WERI-Rb-1 (cell line): ENCODE data around the gene ANXA5.

ENCODE experiments used
- DNase-seq: peaks from one replicate; pipeline ENCODE4 v3.0.0-alpha.2; 2020
- H3K27ac ChIP-seq: fragments of 250-450 bp; sonication (Bioruptor Pico); 2 replicates; pipeline ENCODE4 v1.5.1; 2020; ENCODE audit warnings: mild to moderate bottlenecking, moderate library complexity
- H3K27me3 ChIP-seq: fragments of 250-450 bp; sonication (Bioruptor Pico); 2 replicates; pipeline ENCODE4 v1.5.1; 2021; ENCODE audit warnings: mild to moderate bottlenecking, low read depth, moderate library complexity; ENCODE audit not compliant: insufficient read depth, severe bottlenecking
- H3K36me3 ChIP-seq: fragments of 250-450 bp; sonication (Bioruptor Pico); 2 replicates; pipeline ENCODE4 v1.5.1; 2020; ENCODE audit warnings: mild to moderate bottlenecking, moderate library complexity
- H3K4me3 ChIP-seq: 2 replicates; pipeline ENCODE4 v1.5.1; 2011; ENCODE audit warnings: low read depth, mild to moderate bottlenecking, control low read depth, low read length
- H3K9me3 ChIP-seq: fragments of 250-450 bp; sonication (Bioruptor Pico); 2 replicates; pipeline ENCODE4 v1.5.1; 2021; ENCODE audit warnings: mild to moderate bottlenecking, moderate library complexity; ENCODE audit not compliant: severe bottlenecking
- CTCF ChIP-seq: IDR thresholded peaks from 2 replicates; pipeline ENCODE4 v1.5.1; 2011; ENCODE audit warnings: low read depth, mild to moderate bottlenecking, control low read depth, inconsistent platforms, low read length

ANXA5 gene

DNA sequence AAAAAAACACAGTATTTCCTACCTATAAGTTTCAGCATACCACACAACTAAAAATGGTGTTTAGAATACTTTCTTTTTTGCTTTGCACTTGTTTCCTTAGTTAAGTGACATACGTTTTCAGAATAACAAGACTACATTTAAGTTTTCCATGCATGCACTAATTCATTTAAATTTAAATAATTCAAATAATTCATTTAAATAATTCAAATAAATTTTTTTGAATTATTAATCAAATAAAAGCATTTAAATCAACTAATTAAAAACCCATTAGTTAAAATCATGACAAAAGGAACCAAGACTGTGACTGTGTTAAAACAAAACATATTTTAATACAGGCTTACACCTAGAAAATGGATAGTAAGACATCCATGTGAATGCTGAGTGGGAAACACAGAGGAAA is 12.8 kb downstream of the ANXA5 start:
- DNase-seq = no peak
- TF ChIP-seq CTCF = no peak
- Histone ChIP-seq H3K4me3 (no peak overlapping the region), H3K36me3 (peaks cover 51% of the 10 kb centered on the region), H3K27me3 (no peaks in the 10 kb centered on the region), H3K9me3 (no peaks in the 10 kb centered on the region), H3K27ac (no peak overlapping the region)

- TF ChIP-seq CTCF = no peak
- H3K36me3 ChIP-seq = peaks cover 50% of the 10 kb centered on the region
Observed at GRCh38 chr4:121680571-121680970, 16.2 kb downstream of the ANXA5 start.

DNA sequence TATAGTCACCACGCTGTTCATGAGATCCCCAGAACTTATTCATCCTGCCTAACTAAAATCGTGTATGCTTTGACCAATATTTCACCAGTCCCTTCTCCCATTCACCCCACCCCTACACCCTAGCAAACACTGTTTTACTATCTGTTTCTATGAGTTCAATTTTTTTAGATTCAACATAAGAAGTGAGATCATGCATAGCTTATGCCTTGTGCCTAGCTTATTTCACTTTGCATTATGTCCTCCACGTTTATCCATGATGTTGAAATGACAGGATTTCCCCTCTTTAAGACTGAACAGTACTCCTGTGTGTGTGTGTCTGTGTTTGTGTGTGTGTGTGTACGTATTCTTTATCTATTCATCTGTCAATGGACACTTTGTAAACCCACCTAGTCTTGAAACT is 16.8 kb downstream of the ANXA5 start:
- no peak for TF ChIP-seq CTCF
- no peak for DNase-seq
- Histone ChIP-seq H3K36me3 (peaks cover 44% of the 10 kb centered on the region), H3K27ac (no peak overlapping the region), H3K9me3 (no peaks in the 10 kb centered on the region), H3K27me3 (no peaks in the 10 kb centered on the region), H3K4me3 (no peak overlapping the region)

More at GRCh38 chr4:121680571-121680970, 16.2 kb downstream of the ANXA5 start:
- Histone ChIP-seq H3K27ac (no peak overlapping the region), H3K27me3 (no peaks in the 10 kb centered on the region), H3K4me3 (no peak overlapping the region), H3K9me3 (no peaks in the 10 kb centered on the region)
- DNase-seq = no peak

DNA sequence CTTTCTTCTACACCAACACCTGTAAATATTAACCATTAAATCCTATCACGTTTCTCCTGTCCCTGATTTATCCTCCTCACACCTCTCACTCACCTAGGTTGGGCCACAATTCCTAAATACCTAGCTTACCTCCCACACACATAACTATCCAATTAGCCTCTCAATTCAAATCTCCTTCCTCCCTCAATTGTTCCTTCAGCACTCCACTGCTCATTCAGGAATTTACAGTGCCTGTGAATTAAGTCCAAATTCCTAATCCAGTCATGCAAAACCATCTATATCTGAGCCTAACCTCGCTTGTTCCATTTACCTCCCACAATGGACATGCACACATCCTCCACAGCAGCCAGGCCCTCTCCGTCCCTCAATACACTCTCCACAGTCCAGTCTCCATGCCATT is 17.5 kb downstream of the ANXA5 start:
- H3K9me3 ChIP-seq = no peaks in the 10 kb centered on the region
- no peaks in the 10 kb centered on the region for H3K27me3 ChIP-seq
- peaks cover 40% of the 10 kb centered on the region for H3K36me3 ChIP-seq
- no peak for TF ChIP-seq CTCF
- no peak for DNase-seq
- no peak overlapping the region for H3K4me3 ChIP-seq
- H3K27ac ChIP-seq = no peak overlapping the region

DNA sequence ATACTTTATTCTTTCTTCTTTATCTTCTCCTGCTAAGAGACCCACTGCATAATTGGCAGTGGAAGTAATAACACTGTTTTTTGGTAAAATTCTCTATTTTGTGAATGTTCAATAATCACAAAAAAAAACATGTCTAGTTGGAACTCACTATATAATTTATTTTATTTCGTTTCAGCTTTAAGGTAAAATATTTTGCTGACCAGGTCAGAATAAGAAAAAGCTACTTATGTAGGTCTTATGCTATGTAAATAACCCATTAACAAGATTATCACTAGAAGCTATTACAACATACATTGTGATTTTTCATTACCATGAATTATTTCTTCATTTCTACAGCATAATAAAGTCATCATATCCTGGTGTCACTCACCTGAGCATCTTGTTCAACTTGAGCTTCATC is 19.3 kb downstream of the ANXA5 start:
- Histone ChIP-seq H3K27me3 (no peaks in the 10 kb centered on the region), H3K4me3 (no peak overlapping the region), H3K36me3 (peaks cover 31% of the 10 kb centered on the region), H3K9me3 (no peaks in the 10 kb centered on the region), H3K27ac (no peak overlapping the region)
- no peak for TF ChIP-seq CTCF
- no peak for DNase-seq

- H3K9me3 ChIP-seq = no peaks in the 10 kb centered on the region
- no peaks in the 10 kb centered on the region for H3K27me3 ChIP-seq
- no peak overlapping the region for H3K4me3 ChIP-seq
- H3K36me3 ChIP-seq = peaks cover 36% of the 10 kb centered on the region
- no peak for DNase-seq
- no peak overlapping the region for H3K27ac ChIP-seq
- no peak for TF ChIP-seq CTCF
Observed at GRCh38 chr4:121676345-121677075, 20.3 kb downstream of the ANXA5 start.
